IMR-90 (cell line): ENCODE results near the gene MICAL2.

ENCODE experiments used
- BHLHE40 ChIP-seq: fragments of 150-350 bp; IDR thresholded peaks from 2 replicates; pipeline ENCODE4 v1.6.1; 2016; ENCODE audit warnings: mild to moderate bottlenecking, low read depth, low read length
- CEBPB ChIP-seq: IDR thresholded peaks from 2 replicates; pipeline ENCODE4 v1.6.1; 2012; ENCODE audit warnings: low read depth, low read length, improper control_type of control experiment
- CHD1 ChIP-seq: IDR thresholded peaks from 2 replicates; pipeline ENCODE4 v1.6.1; 2012; ENCODE audit warnings: low read depth, low read length, improper control_type of control experiment
- FOS ChIP-seq: fragments of 150-350 bp; IDR thresholded peaks from 2 replicates; pipeline ENCODE4 v1.6.1; 2016; ENCODE audit warnings: low read depth, low read length
- MAFK ChIP-seq: IDR thresholded peaks from 2 replicates; pipeline ENCODE4 v1.6.1; 2012; ENCODE audit warnings: low read depth, low read length, improper control_type of control experiment
- MAZ ChIP-seq: IDR thresholded peaks from 2 replicates; pipeline ENCODE4 v1.6.1; 2012; ENCODE audit warnings: low read depth, mild to moderate bottlenecking, low read length, improper control_type of control experiment, moderate library complexity, borderline replicate concordance
- POLR2A ChIP-seq: IDR thresholded peaks from 2 replicates; pipeline ENCODE4 v1.6.1; 2012; ENCODE audit warnings: mild to moderate bottlenecking, low read depth, low read length
- RAD21 ChIP-seq: IDR thresholded peaks from 2 replicates; pipeline ENCODE4 v1.6.1; 2012; ENCODE audit warnings: low read length, improper control_type of control experiment
- RCOR1 ChIP-seq: IDR thresholded peaks from 2 replicates; pipeline ENCODE4 v1.6.1; 2012; ENCODE audit warnings: mild to moderate bottlenecking, low read length, improper control_type of control experiment; ENCODE audit not compliant: insufficient replicate concordance
- RFX5 ChIP-seq: IDR thresholded peaks from 2 replicates; pipeline ENCODE4 v1.8.0; 2012; ENCODE audit warnings: low read depth, mild to moderate bottlenecking, low read length, moderate library complexity
- SMC3 ChIP-seq: fragments of 150-350 bp; IDR thresholded peaks from 2 replicates; pipeline ENCODE4 v1.6.1; 2016; ENCODE audit warnings: low read depth, mild to moderate bottlenecking, antibody characterized with exemption, low read length, moderate library complexity
- TF ChIP-seq, protein P1 (sequence below): conservative IDR thresholded peaks from 2 replicates; pipeline ENCODE4 v1.5.1; 2012; ENCODE audit warnings: mild to moderate bottlenecking, low read depth, low read length, improper control_type of control experiment
- TF ChIP-seq, protein P2 (sequence below): fragments of 150-350 bp; IDR thresholded peaks from 2 replicates; pipeline ENCODE4 v1.6.1; 2017; ENCODE audit warnings: mild to moderate bottlenecking, antibody characterized with exemption, low read length, low read depth
- TF ChIP-seq, protein P3 (sequence below): fragments of 150-350 bp; IDR thresholded peaks from 2 replicates; pipeline ENCODE4 v1.6.1; 2016; ENCODE audit warnings: low read depth, mild to moderate bottlenecking, low read length, moderate library complexity, borderline replicate concordance

GRCh38 chr11:12212821-12213185 is 102.4 kb downstream of the MICAL2 start:
- TF ChIP-seq RCOR1, result no peak
- TF ChIP-seq, protein P1, sequence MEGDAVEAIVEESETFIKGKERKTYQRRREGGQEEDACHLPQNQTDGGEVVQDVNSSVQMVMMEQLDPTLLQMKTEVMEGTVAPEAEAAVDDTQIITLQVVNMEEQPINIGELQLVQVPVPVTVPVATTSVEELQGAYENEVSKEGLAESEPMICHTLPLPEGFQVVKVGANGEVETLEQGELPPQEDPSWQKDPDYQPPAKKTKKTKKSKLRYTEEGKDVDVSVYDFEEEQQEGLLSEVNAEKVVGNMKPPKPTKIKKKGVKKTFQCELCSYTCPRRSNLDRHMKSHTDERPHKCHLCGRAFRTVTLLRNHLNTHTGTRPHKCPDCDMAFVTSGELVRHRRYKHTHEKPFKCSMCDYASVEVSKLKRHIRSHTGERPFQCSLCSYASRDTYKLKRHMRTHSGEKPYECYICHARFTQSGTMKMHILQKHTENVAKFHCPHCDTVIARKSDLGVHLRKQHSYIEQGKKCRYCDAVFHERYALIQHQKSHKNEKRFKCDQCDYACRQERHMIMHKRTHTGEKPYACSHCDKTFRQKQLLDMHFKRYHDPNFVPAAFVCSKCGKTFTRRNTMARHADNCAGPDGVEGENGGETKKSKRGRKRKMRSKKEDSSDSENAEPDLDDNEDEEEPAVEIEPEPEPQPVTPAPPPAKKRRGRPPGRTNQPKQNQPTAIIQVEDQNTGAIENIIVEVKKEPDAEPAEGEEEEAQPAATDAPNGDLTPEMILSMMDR, result no peak
- no peak for TF ChIP-seq MAZ
- TF ChIP-seq RFX5, result no peak
- TF ChIP-seq CEBPB, result no peak
- TF ChIP-seq POLR2A, result no peak
- TF ChIP-seq, protein P2, sequence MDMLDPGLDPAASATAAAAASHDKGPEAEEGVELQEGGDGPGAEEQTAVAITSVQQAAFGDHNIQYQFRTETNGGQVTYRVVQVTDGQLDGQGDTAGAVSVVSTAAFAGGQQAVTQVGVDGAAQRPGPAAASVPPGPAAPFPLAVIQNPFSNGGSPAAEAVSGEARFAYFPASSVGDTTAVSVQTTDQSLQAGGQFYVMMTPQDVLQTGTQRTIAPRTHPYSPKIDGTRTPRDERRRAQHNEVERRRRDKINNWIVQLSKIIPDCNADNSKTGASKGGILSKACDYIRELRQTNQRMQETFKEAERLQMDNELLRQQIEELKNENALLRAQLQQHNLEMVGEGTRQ, result no peak
- no peak for TF ChIP-seq RAD21
- no peak for TF ChIP-seq BHLHE40
- TF ChIP-seq FOS, result no peak
- TF ChIP-seq MAFK, result no peak
- no peak for TF ChIP-seq CHD1
- TF ChIP-seq, protein P3, sequence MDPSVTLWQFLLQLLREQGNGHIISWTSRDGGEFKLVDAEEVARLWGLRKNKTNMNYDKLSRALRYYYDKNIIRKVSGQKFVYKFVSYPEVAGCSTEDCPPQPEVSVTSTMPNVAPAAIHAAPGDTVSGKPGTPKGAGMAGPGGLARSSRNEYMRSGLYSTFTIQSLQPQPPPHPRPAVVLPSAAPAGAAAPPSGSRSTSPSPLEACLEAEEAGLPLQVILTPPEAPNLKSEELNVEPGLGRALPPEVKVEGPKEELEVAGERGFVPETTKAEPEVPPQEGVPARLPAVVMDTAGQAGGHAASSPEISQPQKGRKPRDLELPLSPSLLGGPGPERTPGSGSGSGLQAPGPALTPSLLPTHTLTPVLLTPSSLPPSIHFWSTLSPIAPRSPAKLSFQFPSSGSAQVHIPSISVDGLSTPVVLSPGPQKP, result no peak
- TF ChIP-seq SMC3, result no peak
